ENCODE data around the gene SETD2.
"Not testable (repeated sequence)": the region's sequence is repeated elsewhere in the genome, so short reads cannot be mapped to it uniquely, and the experiment has no call there.

Gene SETD2

DNA sequence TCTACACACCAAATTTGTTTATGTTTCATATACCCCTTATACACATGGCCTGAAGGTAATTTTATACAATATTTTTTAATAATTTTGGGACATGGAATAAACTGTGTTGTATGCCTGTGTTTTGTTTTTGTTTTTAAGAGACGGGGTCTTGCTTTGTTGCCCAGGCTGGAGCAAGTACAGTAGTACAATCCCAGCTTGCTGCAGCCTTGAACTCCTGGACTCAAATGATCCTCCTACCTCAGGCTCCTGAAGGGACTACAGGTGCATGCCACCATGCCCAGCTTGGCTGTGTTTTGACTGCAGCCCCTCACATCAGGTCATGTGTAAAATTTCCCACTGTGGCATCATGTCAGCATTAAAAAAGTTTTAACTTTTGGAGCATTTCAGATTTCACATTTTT is 18.6 kb downstream of the SETD2 start:
- DNase-seq = no peak

DNA sequence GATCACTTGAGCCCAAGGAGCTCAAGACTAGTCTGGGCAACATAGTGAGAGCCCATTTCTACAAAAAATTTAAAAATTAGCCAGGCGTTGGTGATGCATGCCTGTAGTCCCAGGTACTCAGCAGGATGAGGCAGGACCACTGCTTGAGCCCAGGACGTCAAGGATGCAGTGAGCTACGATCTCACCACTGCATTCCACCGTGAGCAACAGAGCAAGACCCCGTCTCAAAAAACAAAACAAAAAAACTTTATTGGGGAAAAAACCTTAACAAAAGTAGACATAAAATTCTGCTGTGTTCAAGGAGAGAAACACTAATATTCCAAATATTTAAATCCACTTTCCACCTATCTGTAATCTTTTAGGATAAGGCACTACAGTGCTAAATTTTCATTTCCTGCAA is 20.8 kb downstream of the SETD2 start:
- no peak for DNase-seq

DNA sequence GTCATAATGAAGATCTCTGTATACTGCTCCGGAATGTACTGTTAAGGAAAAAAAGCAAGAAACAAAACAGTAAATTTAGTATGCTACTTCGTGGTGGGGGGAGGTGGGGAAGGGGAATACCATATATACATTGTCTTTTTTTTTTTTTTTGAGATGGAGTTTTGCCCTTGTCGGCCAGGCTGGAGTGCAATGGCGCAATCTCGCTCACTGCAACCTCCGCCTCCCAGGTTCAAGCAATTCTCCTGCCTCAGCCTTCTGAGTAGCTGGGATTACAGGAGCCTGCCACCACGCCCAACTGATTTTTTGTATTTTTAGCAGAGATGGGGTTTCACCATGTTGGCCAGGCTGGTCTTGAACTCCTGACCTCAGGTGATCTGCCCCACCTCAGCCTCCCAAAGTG is 21.4 kb downstream of the SETD2 start:
- not testable (repeated sequence) for DNase-seq

DNA sequence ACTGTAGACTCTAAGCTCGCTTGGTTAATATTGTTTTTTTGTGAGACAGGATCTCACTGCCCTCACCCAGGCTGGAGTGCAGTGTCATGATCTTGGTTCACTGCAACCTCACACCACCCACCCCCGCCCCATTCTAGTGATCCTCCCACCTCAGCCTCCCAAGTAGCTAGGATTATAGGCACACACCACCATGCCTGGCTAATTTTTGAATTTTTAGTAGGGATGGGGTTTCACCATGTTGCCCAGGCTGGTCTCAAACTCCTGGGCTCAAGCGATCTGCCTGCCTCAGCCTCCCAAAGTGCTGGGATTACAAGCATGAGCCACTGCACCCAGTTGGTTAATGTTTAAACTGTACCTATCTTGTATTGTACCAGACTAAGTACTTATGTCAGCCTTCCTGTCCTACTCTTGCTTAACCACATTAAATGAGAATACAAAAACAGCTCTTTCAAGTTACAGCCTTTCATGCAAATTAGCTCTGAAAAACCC is 22.9 kb downstream of the SETD2 start:
- DNase-seq = not testable (repeated sequence)

DNA sequence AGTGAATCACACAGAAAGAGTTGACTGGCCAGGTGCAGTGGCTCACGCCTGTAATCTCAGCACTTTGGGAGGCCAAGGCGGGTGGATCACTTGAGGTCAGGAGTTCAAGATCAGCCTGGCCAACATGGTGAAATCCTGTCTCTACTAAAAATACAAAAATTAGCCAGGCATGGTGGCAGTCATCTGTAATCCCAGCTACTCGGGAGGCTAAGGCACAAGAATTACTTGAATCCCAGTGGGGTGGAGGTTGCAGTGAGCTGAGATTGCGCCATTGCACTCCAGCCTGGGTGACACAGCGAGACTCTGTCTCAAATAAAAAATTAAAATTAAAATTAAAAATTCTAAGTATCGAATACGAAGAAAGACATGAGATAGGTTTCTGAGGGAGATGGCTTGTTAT is 23.4 kb downstream of the SETD2 start:
- DNase-seq = not testable (repeated sequence)

DNA sequence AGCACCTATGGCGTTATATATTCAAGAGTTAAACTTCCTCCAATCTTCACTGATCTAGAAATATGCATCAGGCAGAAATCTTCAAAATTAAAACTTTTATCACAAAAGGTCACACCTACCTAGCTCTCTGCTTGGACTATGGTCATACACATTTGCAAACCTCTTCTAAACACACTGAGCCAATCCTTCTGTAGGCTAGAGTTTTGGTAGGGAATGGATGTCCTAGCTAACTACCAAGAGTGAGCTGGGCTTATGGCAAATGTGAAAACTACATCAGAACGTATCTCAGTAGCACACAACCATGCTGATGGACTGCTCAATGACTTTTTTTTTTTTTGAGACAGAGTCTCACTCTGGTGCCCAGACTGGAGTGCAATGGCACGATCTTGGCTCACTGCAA is 29.6 kb downstream of the SETD2 start:
- no peak for DNase-seq

DNA sequence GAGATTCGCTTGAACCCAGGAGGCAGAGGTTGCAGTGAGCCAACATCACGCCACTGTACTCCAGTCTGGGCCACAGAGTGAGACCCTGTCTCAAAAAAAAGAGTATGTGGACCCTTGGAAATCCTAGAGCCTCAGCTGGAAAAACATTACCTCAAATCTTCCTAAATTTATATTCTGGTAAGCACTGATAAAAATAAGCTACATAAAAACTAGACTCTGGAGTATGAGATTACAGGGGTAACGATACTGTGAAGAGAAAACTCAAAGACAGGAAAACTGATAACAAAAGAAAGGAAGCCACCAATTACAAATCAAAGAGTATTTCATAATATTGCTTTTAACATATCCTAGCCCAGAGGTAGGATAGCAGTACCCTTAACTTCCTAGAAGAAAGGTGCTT is 30.3 kb downstream of the SETD2 start:
- DNase-seq = no peak

DNA sequence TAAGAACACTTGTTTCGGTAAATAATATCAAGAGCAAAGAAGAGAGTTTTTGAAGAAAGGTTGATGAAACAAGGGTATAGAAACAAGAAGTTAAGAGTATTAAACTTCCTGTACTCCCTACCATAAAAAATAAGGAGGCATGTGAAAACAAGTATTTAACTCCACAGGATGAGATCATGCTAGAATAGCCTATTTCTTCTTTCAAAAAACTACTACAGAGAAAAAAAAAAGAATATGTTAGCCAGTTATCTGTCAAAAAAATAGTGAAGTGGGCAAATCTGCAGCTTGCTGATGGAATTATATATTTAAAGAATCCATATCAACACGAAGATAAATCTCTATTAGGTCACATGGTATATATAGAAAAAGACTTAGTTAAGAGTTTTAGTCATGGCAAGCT is 33.4 kb downstream of the SETD2 start:
- DNase-seq = no peak

DNA sequence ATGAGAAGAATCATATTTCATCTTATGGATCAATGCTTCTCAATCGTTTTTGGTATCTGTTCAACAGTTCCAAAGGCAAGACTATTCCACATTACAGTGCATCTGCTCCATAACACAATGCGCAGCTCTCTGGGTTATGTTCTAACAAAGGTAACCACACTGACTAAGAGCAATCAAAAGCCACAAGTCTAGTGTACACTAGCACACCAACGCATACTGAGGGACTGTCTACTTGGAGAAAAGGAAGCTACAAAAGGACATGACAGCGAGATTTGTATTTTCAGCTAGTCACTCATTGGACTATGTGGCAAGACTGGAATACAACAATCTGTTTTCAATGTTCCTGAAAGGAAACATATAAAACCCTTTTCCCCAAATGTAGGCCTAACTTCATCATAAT is 35.8 kb downstream of the SETD2 start:
- no peak for DNase-seq

DNA sequence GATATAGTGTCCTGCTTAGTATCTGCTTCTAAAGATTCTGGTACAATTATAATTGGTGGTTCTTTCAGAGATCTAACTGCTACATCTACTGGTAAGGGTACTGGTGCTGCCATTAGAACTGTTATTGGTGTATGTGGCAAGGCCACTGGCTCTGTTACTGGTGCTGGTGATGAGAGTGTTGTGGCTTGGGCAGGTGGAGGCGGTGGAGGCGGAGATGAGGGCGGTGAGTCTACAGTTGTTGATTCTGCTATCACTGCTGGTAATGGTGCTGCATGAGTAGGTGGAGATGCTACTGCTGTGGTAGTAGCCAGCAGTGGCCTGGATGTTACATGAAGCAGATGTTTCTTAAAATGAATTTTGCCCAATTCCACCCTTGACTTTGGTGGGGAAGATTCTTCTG is 40.1 kb downstream of the SETD2 start:
- no peak for DNase-seq

DNA sequence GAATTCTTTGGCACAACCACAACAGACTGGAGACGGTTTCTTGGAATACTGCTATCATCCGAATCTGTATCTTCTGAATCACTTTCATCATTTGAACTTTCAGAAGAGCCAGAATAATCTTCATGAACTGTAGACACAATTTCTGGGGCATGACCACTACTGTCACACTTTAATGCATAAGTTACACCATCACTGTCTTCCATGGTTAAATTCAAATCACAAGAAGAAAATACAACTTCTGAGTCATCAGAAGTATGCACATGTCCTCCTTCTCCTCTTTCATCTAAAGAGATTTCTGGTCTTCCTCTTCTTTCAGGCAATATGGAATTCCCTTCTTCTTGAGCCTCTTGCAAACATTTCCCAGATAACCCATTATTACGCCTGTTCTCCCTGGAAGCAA is 42.5 kb downstream of the SETD2 start:
- no peak for DNase-seq

DNA sequence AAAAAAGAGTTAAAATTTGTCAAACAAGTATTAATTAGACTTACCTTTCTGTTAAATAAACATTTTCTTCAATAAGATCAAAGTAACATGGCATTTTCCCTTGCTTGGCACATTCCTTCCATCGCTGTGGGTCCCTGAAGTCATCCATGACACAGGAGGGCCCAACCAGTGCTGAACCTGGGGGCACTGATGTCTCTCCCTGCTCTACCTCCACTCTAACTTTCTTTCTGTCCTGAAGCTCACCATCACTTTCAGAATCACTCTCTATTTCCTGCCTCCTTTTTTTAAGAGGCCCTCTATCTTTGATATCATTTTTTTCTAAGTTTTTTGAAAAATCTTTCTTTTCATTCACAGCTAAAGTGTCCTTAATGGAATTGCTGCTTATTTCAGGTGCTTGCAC is 43.8 kb downstream of the SETD2 start:
- no peak for DNase-seq

DNA sequence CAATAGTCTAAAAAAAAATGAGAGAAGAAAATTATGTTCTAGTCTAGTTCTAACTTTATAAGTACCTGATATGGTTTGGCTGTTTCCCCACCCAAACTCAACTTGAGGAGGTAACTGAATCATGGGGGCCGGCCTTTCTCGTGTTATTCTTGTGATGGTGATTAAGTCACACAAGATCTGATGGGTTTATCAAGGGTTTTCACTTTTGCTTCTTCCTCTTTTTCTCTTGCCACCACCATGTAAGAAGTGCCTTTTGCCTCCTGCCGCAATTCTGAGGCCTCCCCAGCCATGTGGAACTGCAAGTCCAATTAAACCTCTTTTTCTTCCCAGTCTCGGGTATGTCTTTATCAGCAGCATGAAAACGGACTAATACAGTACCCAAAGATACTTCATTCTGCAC is 44.5 kb downstream of the SETD2 start:
- not testable (repeated sequence) for DNase-seq

DNA sequence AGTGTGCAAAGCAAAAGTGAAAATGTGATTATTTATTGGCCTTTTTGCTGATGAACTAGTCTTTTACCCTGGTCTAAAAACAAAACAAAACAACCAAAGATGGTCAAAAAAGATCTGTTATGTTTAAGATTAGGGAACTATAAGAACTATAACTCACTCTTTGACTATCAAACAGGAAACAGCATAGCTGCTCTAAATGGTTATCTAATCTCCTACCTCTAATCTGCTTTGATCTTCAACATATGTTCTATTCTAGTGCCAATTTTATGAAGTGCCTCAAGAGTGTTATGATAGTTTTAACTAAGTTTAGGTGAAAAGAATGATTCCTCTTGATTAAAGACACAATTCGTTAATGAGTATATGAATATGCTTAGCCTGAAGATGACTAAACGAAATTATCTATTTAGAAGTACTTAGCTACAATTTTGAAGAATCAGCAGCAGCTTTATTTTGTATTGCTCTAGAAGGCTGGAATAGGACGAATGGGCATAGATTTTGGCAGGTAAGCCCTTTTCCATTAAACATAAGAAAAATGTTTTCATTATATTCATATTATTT is 46.0 kb downstream of the SETD2 start:
- no peak for DNase-seq

DNA sequence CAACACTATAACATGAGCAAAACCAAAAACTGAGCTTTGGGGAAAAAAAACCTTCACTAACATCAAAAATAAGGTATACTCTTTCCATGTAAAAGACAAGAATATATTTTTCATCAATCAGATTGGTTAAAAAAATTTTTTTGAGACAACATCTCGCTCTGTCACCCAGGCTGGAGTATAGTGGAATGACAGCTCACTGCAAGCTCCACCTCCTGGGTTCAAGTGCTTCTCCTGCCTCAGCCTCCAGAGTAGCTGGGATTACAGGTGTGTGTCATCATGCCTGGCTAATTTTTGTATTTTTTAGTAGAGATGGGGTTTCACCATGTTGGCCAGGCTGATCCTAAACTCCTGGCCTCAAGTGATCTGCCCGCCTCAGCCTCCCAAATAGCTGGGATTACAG is 48.4 kb downstream of the SETD2 start:
- DNase-seq = not testable (repeated sequence)

DNA sequence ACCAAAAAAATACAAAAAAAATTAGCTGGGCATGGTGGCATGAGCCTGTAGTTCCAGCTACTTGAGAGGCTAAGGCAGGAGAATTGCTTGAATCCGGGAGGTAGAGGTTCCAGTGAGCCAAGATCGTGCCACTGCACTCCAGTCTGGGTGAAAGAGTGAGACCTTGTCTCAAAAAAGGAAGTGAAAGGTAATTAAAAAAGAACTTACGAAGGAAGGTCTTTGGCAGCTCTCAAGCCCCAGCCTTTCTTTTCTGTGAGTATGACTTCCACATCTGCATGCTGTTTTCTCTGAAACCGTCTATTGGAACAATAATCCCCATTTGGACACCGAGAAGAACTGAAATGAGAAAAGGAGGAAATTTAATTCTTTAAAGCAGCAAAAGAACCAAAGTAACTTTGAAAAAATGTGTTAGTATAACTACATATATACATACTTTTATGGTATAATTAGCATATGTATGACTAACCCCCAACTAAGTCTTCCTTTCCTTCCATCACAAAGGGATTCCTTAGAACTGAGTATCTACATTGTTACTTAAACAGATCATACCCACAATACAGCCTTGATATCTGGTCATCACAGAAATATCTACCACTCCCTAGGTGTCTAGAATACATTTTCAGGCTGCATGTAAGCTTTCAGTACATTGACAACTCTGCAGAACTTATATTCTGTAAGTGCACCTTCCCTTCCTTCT is 50.1 kb downstream of the SETD2 start:
- peak; percentile 63 for DNase-seq

DNA sequence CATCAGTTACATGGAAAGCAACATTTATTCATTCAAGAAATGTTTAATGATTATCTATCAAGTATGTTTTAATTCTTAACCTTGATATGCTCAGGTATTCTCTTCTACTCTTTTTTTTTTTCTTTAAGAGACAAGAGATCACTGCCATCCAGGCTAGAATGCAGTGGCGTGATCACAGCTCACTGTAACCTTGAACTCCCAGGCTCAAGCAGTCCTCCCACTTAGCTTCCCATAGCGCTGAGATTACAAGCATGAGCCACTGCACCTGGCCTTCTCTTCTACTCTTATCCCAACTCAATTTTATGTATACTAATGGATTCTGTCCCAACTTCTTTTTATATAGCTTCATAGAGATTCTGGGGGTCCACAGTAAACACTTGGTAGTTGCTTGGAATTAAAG is 50.9 kb downstream of the SETD2 start:
- DNase-seq = no peak

DNA sequence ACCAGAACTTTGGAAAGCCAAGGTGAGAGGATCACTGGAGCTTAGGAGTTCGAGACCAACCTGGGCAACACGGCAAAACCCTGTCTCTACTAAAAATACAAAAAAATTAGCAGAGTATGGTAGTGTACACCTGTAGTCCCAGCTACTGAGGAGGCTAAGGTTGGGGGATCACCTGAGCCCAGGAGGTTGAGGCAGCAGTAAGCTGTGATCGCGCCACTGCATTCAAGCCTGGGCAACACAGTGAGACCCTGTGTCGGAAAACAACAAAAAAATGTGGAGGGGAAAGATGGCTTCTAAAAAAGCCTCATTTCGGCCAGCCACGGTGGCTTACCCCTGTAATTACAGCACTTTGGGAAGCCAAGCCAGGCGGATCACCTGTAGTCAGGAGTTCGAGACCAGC is 54.5 kb downstream of the SETD2 start:
- DNase-seq = no peak

DNA sequence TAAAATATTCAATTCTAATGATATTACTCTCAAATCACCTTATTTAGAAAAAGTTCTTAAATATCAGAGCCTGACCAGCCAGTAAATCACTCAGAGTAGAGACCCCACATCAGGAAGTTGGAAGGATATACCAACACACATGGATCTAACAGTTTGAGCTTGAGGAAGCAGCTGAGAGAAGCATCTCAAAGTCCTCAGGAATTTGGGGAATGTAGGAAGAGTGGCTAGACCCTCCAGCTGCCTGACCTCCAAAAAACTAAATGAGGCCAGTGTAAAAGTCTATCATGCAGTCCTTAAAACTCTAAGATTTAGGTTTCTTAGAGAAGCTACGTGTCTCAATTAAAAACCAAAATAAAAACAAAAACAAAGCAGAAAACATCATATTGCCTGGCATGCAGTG is 55.4 kb downstream of the SETD2 start:
- DNase-seq = no peak

DNA sequence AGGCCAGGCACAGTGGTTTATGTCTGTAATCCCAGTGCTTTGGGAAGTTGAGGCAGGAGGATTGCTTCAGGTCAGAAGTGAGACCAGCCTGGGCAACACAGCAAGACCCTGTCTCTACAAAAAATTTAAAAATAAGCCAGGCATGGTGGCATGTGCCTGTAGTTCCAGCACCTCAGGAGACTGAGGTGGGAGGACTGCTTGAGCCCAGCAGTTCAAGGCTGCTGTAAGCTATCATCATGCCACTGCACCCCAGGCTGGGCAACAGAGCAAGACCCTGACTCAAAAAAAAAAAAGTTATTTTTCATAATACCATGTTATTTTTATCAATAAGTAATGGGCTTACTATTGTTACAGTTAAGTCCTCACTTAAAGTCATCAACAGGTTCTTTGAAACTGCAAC is 59.7 kb downstream of the SETD2 start:
- DNase-seq = no peak

DNA sequence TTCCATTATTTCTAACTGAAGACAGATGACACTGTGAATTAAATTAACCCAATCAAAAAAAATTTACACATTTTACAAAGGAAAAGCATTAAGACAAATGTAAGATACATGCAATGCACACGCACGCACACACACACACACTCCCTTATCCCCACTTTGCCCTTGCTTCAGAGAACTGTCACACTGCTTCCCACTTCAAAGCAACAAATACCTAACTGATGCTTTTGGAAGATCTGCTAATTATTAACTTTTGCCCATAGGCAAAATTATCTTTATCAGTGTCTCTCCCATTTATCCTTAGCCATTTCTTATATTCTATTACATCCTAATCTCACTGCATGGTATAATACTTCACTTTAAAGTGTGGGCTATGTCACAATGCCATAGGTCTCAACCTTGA is 60.3 kb downstream of the SETD2 start:
- no peak for DNase-seq

DNA sequence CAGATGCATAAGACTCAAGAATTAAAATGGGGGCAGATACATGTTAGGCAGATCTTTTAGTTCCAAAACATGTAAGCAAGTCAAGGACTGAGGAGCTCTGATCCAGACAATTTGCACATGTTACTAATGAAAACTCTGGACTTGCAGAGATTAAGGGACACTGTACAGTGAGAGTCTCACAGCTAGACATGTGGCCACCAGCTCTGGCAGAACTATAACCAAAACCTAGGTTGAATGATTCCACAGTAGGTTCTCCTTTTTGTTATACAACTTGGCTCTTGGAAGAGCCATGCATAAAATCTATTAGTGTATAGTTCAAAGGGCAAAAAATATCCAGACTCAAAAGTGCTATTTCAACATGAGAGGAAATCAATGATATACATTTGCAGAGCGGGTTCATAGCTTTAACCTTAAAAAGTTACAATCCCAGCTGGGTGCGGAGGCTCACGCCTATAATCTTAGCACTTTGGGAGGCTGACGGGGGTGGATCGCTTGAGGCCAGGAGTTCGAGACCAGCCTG is 61.8 kb downstream of the SETD2 start:
- no peak for DNase-seq

DNA sequence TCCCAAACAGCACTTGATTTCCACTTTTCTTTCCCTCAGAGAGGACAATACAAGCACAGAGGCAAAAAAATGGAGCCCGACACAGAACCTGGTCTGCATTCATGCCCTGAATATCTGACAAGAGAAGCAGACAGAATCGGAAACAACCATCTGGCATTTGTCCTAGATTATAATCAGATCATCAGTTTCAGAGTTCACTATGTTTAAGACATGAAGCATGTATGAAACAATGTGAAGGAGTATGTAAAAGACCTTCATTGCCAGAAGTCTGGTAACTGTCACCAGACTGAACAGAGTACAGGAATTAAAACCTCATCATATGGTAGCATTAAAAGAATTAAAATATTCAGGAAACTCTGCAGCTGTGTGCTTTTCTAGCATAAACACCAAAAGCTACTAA is 65.0 kb downstream of the SETD2 start:
- no peak for DNase-seq

DNA sequence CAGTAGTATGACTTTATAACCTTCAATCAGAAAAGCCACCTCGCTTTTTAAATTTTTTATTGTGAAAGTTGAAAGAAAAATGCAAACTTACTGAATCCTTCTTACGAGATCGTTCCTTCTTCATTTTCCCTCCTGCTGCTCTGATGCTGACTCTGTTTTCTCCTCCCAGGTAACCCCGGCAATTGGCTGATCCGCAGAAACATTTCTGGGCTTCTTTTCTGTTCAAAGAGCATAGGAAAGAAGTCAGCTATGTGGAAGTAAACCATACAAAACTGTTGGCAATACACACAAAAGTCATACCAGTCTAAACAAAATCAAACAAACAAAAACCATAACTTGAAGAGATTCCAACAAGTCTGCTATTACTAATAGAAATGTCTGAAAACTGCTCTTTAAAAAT is 66.0 kb downstream of the SETD2 start:
- DNase-seq = no peak

DNA sequence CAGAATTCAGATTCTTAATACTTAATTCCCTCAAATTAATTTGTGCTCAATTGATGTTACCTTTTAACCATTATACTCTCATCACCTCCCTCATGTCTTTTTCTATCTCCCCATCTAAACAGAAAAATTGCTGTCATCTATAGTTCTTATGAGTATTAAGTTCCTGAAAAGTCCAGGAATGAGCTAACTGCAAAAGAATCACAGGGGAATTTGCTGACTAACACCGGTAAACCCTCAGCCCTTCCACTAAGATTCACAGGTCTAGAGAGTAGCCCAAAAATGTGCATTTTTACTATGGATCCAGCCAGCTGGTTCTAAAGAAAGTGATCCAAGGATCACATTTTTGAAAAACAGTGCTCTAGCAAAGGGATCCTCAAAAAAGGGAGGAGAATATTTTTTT is 67.0 kb downstream of the SETD2 start:
- no peak for DNase-seq
